RPMI8226 (cell line): ENCODE measurements around the gene OR1K1.
"Not testable (repeated sequence)": the region's sequence is repeated elsewhere in the genome, so short reads cannot be mapped to it uniquely, and the experiment has no call there.

ENCODE experiments used
- DNase-seq: peaks from one replicate; pipeline ENCODE4 v3.0.0-alpha.2; 2015

Gene OR1K1

GRCh38 chr9:122814545-122814944, 14.6 kb downstream of the OR1K1 start:
- DNase-seq: no peak

- DNase-seq: no peak
Observed at GRCh38 chr9:122815544-122815943, 15.6 kb downstream of the OR1K1 start.

GRCh38 chr9:122816163-122816867, 16.4 kb downstream of the OR1K1 start:
- DNase-seq: no peak

- no peak for DNase-seq
Observed at GRCh38 chr9:122819326-122819725, 19.4 kb downstream of the OR1K1 start.

GRCh38 chr9:122819791-122820489, 20.0 kb downstream of the OR1K1 start:
- DNase-seq: no peak

- DNase-seq: no peak
Observed at GRCh38 chr9:122820490-122820845, 20.5 kb downstream of the OR1K1 start.

- DNase-seq: no peak
Observed at GRCh38 chr9:122821278-122821943, 21.5 kb downstream of the OR1K1 start.

- DNase-seq: no peak
Observed at GRCh38 chr9:122822056-122822455, 22.1 kb downstream of the OR1K1 start.

- DNase-seq: no peak
Observed at GRCh38 chr9:122822938-122823337, 23.0 kb downstream of the OR1K1 start.

- peak; percentile 26 for DNase-seq
Observed at GRCh38 chr9:122827761-122828093, 27.8 kb downstream of the OR1K1 start.

GRCh38 chr9:122828965-122829284, 29.0 kb downstream of the OR1K1 start:
- DNase-seq: not testable (repeated sequence)

- DNase-seq: no peak
Observed at GRCh38 chr9:122832194-122832593, 32.3 kb downstream of the OR1K1 start.

GRCh38 chr9:122835313-122835731, 35.4 kb downstream of the OR1K1 start:
- DNase-seq: no peak

GRCh38 chr9:122837266-122837850, 37.4 kb downstream of the OR1K1 start:
- DNase-seq: no peak

- not testable (repeated sequence) for DNase-seq
Observed at GRCh38 chr9:122838441-122838840, 38.5 kb downstream of the OR1K1 start.

- no peak for DNase-seq
Observed at GRCh38 chr9:122841501-122841900, 41.6 kb downstream of the OR1K1 start.

GRCh38 chr9:122844137-122844536, 44.2 kb downstream of the OR1K1 start:
- no peak for DNase-seq

GRCh38 chr9:122845116-122845515, 45.2 kb downstream of the OR1K1 start:
- DNase-seq: no peak

GRCh38 chr9:122846371-122846940, 46.5 kb downstream of the OR1K1 start:
- no peak for DNase-seq

- DNase-seq: no peak
Observed at GRCh38 chr9:122848256-122848943, 48.5 kb downstream of the OR1K1 start.
